ENCODE results near the gene PRIMA1. TPM values are rescaled to one million over a fixed set of nuclear protein-coding genes. Genes with fewer than 3 reads are reported as not detected.

Gene PRIMA1
- total RNA-seq, 6 experiments from 2014 or later, result 0.31 to 0.95 (median 0.43) TPM; not detected in 2

- intact Hi-C loops (cut with DNase I), result no loop called here
These were observed 80.8 kb downstream of the PRIMA1 start for GRCh38 chr14:93707475-93707874.

GRCh38 chr14:93706360-93706955 is 81.8 kb downstream of the PRIMA1 start:
- DNase-seq, result no peak
- intact Hi-C loops (cut with DNase I), result no loop called here

More at GRCh38 chr14:93707475-93707874, 80.8 kb downstream of the PRIMA1 start:
- 47% methylated on average over 3 of the region's 3 CpGs for WGBS (ENCODE audit: insufficient coverage, low coverage, low lambda C conversion rate, missing lambda C conversion rate)
- DNase-seq (no peak), ATAC-seq (no peak)
- Histone ChIP-seq H3K4me3 (no peak overlapping the region), H3K36me3 (no peaks in the 10 kb centered on the region), H3K27me3 (no peaks in the 10 kb centered on the region), H3K4me1 (no peaks in the 10 kb centered on the region), H3K9me3 (no peaks in the 10 kb centered on the region), H3K27ac (no peak overlapping the region)
- TF ChIP-seq POLR2A (IDR thresholded peaks at IDR 0.05) (no peak), CTCF (IDR thresholded peaks at IDR 0.05) (no peak)

GRCh38 chr14:93705513-93706156 is 82.7 kb downstream of the PRIMA1 start:
- intact Hi-C loops (cut with DNase I), result no loop called here
- Histone ChIP-seq H3K36me3 (no peaks in the 10 kb centered on the region), H3K4me1 (no peaks in the 10 kb centered on the region)

More at GRCh38 chr14:93706360-93706955, 81.8 kb downstream of the PRIMA1 start:
- H3K27me3 ChIP-seq, result no peaks in the 10 kb centered on the region
- ATAC-seq, result no peak
- WGBS (ENCODE audit: insufficient coverage, low coverage, low lambda C conversion rate, missing lambda C conversion rate), result 73% methylated on average over 15 of the region's 21 CpGs
- H3K4me1 ChIP-seq, result no peaks in the 10 kb centered on the region
- no peak overlapping the region for H3K4me3 ChIP-seq
- no peaks in the 10 kb centered on the region for H3K36me3 ChIP-seq
- TF ChIP-seq POLR2A (IDR thresholded peaks at IDR 0.05) (no peak), CTCF (IDR thresholded peaks at IDR 0.05) (no peak)
- no peak overlapping the region for H3K27ac ChIP-seq
- H3K9me3 ChIP-seq, result no peaks in the 10 kb centered on the region

GRCh38 chr14:93703941-93704340 is 84.3 kb downstream of the PRIMA1 start:
- no peak for ATAC-seq
- Histone ChIP-seq H3K9me3 (no peaks in the 10 kb centered on the region), H3K4me3 (no peak overlapping the region), H3K27ac (no peak overlapping the region), H3K36me3 (no peaks in the 10 kb centered on the region), H3K4me1 (no peaks in the 10 kb centered on the region), H3K27me3 (no peaks in the 10 kb centered on the region)
- 75% methylated on average over 3 of the region's 6 CpGs for WGBS (ENCODE audit: insufficient coverage, low coverage, low lambda C conversion rate, missing lambda C conversion rate)
- DNase-seq, result no peak
- TF ChIP-seq CTCF (IDR thresholded peaks at IDR 0.05), result no peak
- TF ChIP-seq POLR2A (IDR thresholded peaks at IDR 0.05), result no peak
- intact Hi-C loops (cut with DNase I), result no loop called here

More at GRCh38 chr14:93705513-93706156, 82.7 kb downstream of the PRIMA1 start:
- TF ChIP-seq CTCF (IDR thresholded peaks at IDR 0.05), result no peak
- no peak for TF ChIP-seq POLR2A (IDR thresholded peaks at IDR 0.05)
- no peak overlapping the region for H3K27ac ChIP-seq
- WGBS (ENCODE audit: insufficient coverage, low coverage, low lambda C conversion rate, missing lambda C conversion rate), result 60% methylated on average over 10 of the region's 15 CpGs
- DNase-seq (no peak), ATAC-seq (no peak)
- H3K9me3 ChIP-seq, result no peaks in the 10 kb centered on the region
- H3K27me3 ChIP-seq, result no peaks in the 10 kb centered on the region
- H3K4me3 ChIP-seq, result no peak overlapping the region
